SK-MEL-5 (cell line): ENCODE measurements around the gene CPD. TPM values are rescaled to one million over a fixed set of nuclear protein-coding genes. Genes with fewer than 3 reads are reported as not detected.
"Not testable (repeated sequence)": the region's sequence is repeated elsewhere in the genome, so short reads cannot be mapped to it uniquely, and the experiment has no call there.

Experiments
- DNase-seq: peaks from one replicate; pipeline ENCODE4 v3.0.0-alpha.2; 2016; ENCODE audit warnings: low read depth, low spot score
- in situ Hi-C: cut with HindIII; loops from 2 replicates; pipeline ENCODE4 v1.10.0; 2016; ENCODE audit warnings: low sequenced_read_pairs, high pct_unique_total_duplicates, low pct_unique_long_range_greater_than_20kb
- total RNA-seq: library from RNA; depleted of rRNA; stranded (reverse); fragments of >200 nt; shearing (Covaris generic); gene quantifications from 2 replicates; pipeline ENCODE4 v1.2.3, GENCODE V29; 2014

Gene CPD
- total RNA-seq, 1 experiment from 2014 or later = 41.9 TPM

DNA sequence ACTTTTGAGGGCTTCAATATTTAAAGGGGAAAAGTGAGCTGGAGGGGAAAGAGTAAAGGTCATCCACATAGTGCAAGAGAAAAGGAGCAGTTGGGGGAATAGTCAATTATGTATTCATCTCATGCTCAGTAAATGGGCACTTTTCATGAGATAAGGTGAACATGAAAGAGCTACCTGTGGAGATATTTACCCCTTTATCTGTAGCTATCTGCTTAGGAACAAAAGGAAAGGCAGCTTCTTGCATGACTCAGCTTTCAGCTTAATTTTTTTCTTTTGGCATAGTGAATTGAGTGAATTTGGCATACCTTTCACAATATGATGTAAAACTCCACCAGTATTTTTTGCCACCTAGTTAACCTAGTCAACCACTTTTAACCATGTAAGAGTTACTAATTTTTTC is 26.4 kb downstream of the CPD start:
- no peak for DNase-seq
- in situ Hi-C loops = no loop called here

DNA sequence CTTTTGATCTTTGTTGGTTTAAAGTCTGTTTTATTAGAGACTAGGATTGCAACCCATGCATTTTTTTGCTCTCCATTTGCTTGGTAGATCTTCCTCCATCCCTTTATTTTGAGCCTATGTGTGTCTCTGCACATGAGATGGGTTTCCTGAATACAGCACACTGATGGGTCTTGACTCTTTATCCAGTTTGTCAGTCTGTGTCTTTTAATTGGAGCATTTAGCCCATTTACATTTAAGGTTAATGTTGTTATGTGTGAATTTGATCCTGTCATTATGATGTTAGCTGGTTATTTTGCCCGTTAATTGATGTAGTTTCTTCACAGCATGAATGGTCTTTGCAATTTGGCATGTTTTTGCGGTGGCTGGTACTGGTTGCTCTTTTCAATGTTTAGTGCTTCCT is 31.9 kb downstream of the CPD start:
- in situ Hi-C loops, DNase-seq: not testable (repeated sequence)

DNA sequence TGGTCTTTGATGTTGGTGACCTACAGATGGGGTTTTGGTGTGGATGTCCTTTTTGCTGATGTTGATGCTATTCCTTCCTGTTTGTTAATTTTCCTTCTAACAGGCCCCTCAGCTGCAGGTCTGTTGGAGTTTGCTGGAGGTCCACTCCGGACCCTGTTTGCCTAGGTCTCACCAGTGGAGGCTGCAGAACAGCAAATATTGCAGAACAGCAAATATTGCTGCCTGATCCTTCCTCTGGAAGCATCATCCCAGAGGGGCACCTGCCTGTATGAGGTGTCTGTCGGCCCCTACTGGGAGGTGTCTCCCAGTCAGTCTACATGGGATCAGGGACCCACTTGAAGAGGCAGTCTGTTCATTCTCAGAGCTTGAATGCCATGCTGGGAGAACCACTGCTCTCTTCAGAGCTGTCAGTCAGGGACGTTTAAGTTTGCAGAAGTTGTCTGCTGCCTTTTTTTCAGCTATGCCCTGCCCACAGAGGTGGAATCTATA is 33.3 kb downstream of the CPD start:
- in situ Hi-C loops, DNase-seq: not testable (repeated sequence)

DNA sequence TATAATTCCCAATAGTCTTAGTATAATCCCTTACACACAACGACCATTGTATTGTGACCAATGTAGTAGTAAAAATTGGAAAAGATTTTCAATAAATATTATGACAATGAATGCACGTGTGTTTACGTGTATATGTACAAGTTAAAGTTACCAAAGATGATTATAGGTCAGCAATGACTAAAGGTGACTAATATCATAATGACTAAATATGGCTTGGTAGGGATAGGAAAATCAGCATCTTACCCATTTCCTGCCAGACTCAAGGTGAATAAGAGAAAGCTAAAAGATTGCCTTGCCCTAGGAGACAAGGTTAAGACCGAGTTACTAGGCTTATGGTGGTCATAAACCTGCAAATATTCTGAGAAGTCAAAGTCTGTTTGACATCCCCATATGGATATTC is 34.4 kb downstream of the CPD start:
- no peak for DNase-seq
- in situ Hi-C loops = no loop called here

DNA sequence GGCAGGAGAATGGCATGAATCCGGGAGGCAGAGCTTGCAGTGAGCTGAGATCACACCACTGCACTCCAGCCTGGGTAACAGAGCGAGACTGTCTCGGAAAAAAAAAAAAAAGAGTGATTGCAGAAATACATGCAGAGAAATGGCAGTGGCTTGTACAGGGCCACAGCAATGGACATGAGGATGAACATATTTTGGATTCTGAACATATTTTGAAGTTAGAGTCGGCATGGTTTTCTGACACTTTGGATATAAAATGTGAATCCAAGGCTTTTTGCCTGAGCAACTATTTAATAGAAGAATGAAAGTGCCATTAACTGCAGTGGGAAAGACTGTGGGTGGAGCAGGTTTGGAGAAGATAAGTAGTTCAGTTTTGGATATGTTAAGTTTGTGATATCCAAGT is 35.8 kb downstream of the CPD start:
- in situ Hi-C loops = no loop called here
- no peak for DNase-seq

DNA sequence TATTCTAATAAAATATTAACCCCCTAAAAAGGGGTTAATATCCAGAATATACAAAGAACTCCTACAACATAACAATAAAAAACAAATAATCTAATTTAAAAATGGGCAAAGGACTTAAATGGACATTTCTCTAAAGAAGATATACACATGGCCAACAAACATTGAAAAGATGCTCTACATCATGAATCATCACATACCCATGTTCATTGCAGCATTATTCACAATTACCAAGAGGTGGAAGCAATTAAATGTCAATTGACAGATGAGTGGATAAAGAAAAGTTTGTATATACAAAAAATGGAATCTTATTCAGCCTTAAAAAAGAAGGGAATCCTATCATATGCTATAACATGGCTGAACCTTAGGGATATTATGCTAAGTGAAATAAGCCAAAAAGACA is 36.8 kb downstream of the CPD start:
- in situ Hi-C loops = no loop called here

DNA sequence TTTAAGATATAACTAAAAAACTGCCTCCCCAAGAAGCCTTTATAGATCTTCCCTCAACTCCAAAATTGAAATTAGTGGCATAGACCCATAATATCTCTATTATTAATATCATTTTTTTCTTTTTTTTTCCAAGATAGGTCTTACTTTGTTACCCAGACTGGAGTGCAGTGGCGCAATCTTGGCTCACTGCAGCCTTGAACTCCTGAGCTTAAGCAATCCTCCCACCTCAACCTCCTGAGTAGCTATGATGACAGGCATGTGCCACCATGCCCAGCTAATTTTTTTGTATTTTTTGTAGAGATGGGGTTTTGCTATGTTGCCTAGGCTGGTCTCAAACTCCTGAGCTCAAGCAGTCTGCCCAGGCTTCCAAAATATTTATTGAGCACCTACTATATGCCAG is 39.3 kb downstream of the CPD start:
- DNase-seq, in situ Hi-C loops: not testable (repeated sequence)

More for the DNA sequence above, 36.8 kb downstream of the CPD start:
- DNase-seq = no peak

DNA sequence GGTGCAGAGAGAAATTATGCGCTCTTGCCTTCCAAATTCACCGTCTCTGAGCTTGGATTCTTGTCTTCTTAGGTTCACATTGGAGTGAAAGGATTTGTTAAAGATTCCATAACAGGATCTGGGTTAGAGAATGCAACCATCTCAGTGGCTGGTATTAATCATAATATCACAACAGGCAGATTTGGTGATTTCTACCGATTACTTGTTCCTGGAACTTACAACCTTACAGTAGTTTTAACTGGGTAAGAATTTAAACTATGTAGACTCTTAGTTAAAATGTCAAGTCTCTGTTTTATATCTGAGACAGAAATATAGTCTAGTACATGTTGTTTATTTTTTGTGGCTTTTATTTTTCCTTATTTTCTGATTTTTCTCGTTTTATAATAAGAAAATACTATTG is 42.9 kb downstream of the CPD start:
- no peak for DNase-seq
- in situ Hi-C loops = no loop called here

DNA sequence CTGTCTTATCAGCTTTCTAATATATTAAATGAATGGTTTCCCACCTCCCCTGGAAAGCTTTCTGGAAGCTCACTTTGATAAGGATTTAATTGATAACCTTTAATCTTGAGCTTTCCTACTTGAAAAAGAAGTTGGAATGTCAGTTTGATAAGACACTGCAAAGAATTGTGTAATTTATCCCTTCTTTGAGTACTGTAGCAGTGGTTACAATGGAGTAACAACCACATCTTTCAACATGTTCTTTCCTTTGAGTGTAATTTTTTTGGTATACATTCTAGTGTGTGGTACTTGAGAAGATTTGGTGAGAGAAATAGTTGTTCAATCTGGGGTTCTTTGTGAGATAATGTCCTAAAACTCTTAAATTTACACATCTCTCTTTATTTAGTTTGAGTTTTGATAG is 43.4 kb downstream of the CPD start:
- in situ Hi-C loops = no loop called here
- no peak for DNase-seq

DNA sequence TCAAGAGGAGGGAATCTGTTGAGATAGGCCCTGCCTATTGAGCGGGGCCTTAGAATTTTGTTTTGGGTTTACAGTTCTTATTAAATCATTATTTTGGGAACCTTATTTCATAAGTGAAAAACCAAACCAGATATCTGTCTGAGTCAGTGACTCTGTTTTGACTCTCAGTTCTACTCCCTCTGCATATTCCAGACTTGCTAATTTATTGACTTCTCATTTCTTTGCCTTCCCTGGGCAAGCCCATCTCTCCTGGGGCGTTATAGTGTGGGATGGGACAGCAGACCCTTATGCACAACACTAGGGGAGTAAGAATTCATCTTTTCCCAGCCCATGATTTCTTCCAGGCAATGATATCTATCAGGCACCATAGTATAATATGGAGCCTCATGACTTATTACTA is 45.7 kb downstream of the CPD start:
- in situ Hi-C loops = no loop called here
- no peak for DNase-seq

DNA sequence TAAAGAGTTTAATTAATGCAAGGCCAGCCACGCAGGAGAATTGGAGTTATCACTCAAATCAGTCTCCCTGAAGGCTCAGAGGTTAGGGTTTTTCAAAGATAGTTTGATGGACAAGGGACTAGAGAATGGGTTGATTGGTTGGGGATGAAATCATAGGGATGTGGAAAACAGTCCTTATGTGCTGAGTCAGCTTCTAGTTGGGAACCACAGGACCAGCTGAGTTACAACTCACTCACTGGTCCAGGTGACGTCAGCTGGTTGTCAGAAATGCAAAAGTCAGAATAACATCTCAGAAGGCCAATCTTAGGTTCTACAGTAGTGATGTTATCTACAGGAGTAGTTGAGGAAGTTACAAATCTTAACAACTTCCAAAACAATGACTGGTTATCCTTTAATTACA is 47.6 kb downstream of the CPD start:
- in situ Hi-C loops = no loop called here
- DNase-seq = no peak

DNA sequence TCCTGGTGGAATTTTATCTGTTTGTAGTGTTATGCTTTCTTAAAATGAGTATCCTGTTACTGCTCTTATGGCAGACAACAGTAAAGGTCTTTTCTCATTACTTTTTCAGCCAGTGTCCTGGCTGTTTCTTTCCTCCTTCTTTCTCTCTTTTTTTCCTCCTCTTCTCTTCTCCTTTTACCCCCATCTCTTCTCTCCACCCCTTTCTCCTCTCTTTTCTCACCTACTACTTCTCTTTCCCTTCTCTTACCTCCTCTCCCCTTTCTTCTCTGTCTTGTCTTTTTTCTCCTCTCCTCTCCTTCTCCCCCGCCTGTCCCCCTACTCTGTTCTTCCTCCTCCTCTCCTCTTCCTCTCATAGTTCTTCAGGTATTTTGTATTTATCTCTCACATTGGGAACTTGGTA is 48.9 kb downstream of the CPD start:
- no peak for DNase-seq
- in situ Hi-C loops = no loop called here

DNA sequence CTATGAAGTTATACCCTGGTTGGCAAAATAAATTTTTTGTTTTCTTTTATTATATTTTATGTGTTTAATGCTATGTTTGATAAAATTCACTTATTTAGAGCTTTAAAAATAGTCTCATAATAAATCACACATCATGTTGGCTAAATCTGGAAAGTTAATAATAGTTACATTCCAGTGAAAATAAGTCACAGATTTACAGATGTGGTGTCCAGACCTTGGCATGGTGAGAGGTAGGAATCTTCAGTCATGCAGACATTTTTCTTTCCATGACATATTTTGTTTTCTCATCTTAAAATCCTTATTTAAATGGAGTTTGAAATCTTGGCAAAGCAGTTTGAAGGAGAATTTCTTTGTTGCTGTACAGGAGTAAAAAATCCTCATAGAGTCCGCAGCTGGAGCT is 50.4 kb downstream of the CPD start:
- DNase-seq = no peak
- in situ Hi-C loops = no loop called here

DNA sequence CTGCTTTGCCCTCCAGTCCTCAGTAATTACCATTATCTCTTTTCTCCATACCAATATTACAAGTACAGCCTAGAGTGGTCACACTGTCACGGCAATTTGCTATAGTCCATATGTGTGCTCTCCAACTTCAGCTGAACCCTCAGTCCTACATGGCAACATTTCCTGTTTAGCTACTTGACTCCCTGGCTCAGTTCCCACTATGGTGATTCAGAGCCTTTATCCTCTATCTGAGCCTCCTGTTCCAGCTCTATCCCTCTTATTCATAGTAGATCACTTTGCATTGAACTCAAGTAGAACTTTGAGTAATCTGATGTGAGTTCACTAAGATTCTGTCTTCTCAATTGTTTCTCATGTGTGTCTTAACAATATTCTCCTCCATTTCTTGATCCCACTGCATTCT is 54.8 kb downstream of the CPD start:
- DNase-seq = no peak
- in situ Hi-C loops = no loop called here

DNA sequence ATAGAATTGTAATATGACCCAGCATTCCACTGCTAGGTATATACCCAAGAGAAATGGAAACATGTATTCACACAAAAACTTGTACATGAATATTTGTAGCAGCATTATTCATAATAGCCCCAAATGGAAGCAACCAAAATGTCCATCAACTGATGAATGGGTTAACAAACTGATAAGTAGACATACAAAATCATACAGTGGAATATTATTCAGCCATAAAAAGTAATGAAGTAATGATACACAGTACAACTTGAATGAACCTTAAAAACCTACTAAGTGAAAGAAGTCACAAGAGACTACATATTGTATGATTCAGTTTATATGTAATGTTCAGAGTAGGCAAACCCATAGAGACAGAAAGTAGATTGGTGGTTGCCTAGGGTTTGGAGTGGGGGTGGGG is 58.0 kb downstream of the CPD start:
- in situ Hi-C loops = no loop called here
- no peak for DNase-seq

DNA sequence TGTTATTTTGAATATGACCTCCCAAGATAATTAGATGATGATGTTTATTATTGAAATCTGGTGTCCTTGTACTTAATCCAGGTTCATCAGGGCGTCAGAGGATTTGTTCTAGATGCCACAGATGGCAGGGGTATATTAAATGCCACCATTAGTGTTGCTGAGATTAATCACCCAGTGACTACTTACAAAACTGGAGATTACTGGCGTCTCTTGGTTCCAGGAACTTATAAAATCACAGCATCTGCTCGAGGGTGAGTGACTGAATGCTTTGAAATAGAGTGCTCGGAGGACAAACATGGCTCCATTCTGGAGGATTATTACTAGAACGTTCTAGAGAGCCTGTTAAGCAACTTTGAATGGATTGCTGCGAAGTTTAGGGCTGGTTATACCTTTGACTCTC is 65.0 kb downstream of the CPD start:
- in situ Hi-C loops = no loop called here
- no peak for DNase-seq

DNA sequence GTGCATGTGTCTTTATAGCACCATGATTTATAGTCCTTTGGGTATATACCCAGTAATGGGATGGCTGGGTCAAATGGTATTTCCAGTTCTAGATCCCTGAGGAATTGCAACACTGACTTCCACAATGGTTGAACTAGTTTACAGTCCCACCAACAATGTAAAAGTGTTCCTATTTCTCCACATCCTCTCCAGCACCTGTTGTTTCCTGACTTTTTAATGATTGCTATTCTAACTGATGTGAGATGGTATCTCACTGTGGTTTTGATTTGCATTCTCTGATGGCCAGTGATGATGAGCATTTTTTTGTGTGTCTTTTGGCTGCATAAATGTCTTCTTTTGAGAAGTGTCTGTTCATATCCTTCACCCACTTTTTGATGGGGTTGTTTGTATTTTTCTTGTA is 67.9 kb downstream of the CPD start:
- in situ Hi-C loops = not testable (repeated sequence)

DNA sequence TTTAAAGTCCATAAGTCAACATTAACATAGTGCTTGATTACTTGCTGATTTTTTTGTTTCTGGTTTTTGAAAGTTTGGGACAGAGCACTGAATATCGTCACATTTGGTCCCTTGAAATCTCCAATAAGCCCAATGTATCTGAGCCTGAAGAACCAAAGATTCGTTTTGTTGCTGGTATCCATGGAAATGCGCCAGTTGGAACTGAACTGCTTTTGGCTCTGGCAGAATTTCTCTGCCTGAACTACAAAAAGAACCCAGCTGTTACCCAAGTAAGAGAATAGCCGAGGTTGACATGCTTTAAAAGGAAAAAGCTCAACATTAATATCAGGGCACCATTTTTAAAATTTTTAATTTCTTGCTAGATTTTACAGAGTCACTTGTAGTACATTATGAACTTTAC is 70.8 kb downstream of the CPD start:
- in situ Hi-C loops = no loop called here
- DNase-seq = no peak

More for the DNA sequence above, 67.9 kb downstream of the CPD start:
- not testable (repeated sequence) for DNase-seq

DNA sequence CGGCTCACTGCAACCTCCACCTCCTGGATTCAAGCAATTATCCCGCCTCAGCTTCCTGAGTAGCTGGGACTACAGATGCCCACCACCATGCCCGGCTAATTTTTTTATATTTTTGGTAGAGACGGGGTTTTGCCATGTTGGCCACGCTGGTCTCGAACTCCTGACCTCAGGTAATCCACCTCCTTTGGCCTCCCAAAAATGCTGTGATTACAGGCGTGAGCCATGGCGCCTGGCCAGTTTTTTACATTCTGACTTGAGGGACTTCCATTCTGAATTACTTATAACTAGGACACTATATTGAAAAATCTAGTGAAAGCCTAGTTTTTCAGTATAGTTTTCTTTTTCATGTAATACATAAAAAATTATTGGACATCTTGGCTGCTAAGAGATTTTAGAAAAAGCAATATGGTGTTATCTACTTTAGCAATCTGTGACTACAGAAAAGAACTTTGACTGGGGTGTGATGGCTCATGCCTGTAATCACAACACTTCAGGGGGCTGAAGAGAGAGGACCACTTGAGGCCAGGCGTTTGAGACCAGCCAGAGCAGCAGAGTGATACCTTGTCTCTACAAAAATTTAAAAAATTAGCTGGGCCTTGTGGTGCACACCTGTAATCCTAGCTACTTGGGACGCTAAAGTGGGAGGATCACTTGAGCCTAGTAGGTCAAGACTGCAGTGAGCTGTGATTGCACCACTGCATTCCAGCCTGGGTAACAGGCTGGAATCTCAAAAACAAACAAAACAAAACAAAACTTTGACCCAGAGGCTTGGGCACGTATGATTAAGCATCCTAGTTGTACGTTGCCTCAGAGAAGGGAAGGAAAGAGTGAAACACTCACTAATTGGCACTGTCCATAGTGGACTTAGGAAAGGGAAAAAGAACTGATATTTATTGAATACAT is 71.6 kb downstream of the CPD start:
- no peak for DNase-seq
- in situ Hi-C loops = no loop called here
